Stimulated activated CD4-positive, alpha-beta T cell treated with anti-CD3 and anti-CD28 coated beads, Interleukin-15, amount 100 ng/mL, for 48 hours (primary cell): ENCODE data around the gene CIT.
A peak's percentile ranks its signal among the peaks of the same experiment; 100 is the strongest.
"Not testable (repeated sequence)": the region's sequence is repeated elsewhere in the genome, so short reads cannot be mapped to it uniquely, and the experiment has no call there.

ENCODE experiments used
- DNase-seq, 2 donors: peaks; one replicate each; pipeline ENCODE4 v3.0.0-alpha.2; 2020; ENCODE audit warnings: low read depth in 2 of 2

Gene CIT

GRCh38 chr12:119679081-119679480, 198.0 kb downstream of the CIT start:
- no peak for DNase-seq

GRCh38 chr12:119678459-119678858, 198.7 kb downstream of the CIT start:
- DNase-seq: no peak

GRCh38 chr12:119676573-119676972, 200.5 kb downstream of the CIT start:
- DNase-seq: no peak

GRCh38 chr12:119676022-119676421, 201.1 kb downstream of the CIT start:
- DNase-seq: no peak

- DNase-seq: no peak
Measured at GRCh38 chr12:119674560-119674959, 202.6 kb downstream of the CIT start.

- no peak for DNase-seq
Measured at GRCh38 chr12:119673634-119674033, 203.5 kb downstream of the CIT start.

GRCh38 chr12:119672194-119672593, 204.9 kb downstream of the CIT start:
- DNase-seq: no peak

GRCh38 chr12:119671070-119671469, 206.1 kb downstream of the CIT start:
- DNase-seq: no peak

- no peak for DNase-seq
Measured at GRCh38 chr12:119669744-119670472, 207.2 kb downstream of the CIT start.

- no peak for DNase-seq
Measured at GRCh38 chr12:119668324-119668841, 208.7 kb downstream of the CIT start.

- DNase-seq: peak; percentile 94
Measured at GRCh38 chr12:119667577-119668323, 209.4 kb downstream of the CIT start, which contains the start of gene PRKAB1. Gene PRKAB1, plus strand, starts transcription at chr12:119668133. Its CDS starts 112 bp downstream, at chr12:119668245.

- no peak for DNase-seq
Measured at GRCh38 chr12:119666900-119667576, 210.1 kb downstream of the CIT start.

GRCh38 chr12:119666226-119666795, 210.8 kb downstream of the CIT start:
- DNase-seq: no peak

GRCh38 chr12:119665164-119665929, 211.8 kb downstream of the CIT start:
- DNase-seq: no peak

- no peak for DNase-seq
Measured at GRCh38 chr12:119664642-119665041, 212.5 kb downstream of the CIT start.

- DNase-seq: no peak
Measured at GRCh38 chr12:119661882-119662281, 215.2 kb downstream of the CIT start.

GRCh38 chr12:119660076-119660475, 217.0 kb downstream of the CIT start:
- no peak for DNase-seq

GRCh38 chr12:119659289-119659897, 217.7 kb downstream of the CIT start:
- peak in 1 of 2 donors; percentile 14 for DNase-seq

GRCh38 chr12:119658166-119658565, 219.0 kb downstream of the CIT start:
- DNase-seq: not testable (repeated sequence)

- DNase-seq: not testable (repeated sequence)
Measured at GRCh38 chr12:119657001-119657400, 220.1 kb downstream of the CIT start.

- no peak for DNase-seq
Measured at GRCh38 chr12:119652665-119653064, 224.5 kb downstream of the CIT start.
